HepG2 (cell line): ENCODE data around the gene NDUFA5. TPM values are rescaled to one million over a fixed set of nuclear protein-coding genes. Genes with fewer than 3 reads are reported as not detected.

Source experiments
- ATAC-seq: fragments of 200-7000 bp; cut with Tn5 transposase; 3 replicates; pipeline ENCODE4 v1.9.1; 2020; ENCODE audit warnings: mild to moderate bottlenecking, moderate library complexity
- BruUV-seq: library from RNA; stranded (reverse); fragments of 400-500 nt; replicated peaks from 2 replicates; lab custom pipeline; 2021; lab: Mats Ljungman, UMichigan
- CTCF ChIA-PET: fragments of 300-600 bp; formaldehyde crosslinking; extraction: SDS; loops from one replicate; lab custom pipeline; 2021; ENCODE audit warnings: low total read pairs, inconsistent platforms, low intra/inter-chr PET ratio; lab: Yijun Ruan, JAX
- POLR2A ChIA-PET: fragments of 350-600 bp; sonication (Branson Sonifier 250); formaldehyde crosslinking; loops from one replicate; lab custom pipeline; 2020; ENCODE audit warnings: antibody characterized with exemption, inconsistent platforms; lab: Yijun Ruan, JAX
- DNase-seq: peaks from one replicate; pipeline ENCODE4 v3.0.0-alpha.2; 2015; ENCODE audit warnings: low spot score
- FAIRE-seq: peaks from 3 replicates; lab custom pipeline; 2011; peaks lifted over from hg19 to GRCh38; lab: Jason Lieb, UNC
- H2AFZ ChIP-seq: one replicate; pipeline ENCODE4 v1.6.1; 2011; ENCODE audit warnings: low read length, inconsistent platforms
- H3K27ac ChIP-seq: fragments of 300-600 bp; 3 replicates; pipeline ENCODE4 v1.8.0; 2011; ENCODE audit warnings: mixed run types, mild to moderate bottlenecking, mixed read lengths, low read length, inconsistent platforms; ENCODE audit not compliant: insufficient read depth; ENCODE audit errors: extremely low read length
- H3K27me3 ChIP-seq, 2 experiments: fragments of 200-600 bp in 1 of 2; 2 replicates in 1 of 2; 3 replicates in 1 of 2; pipeline versions ENCODE4 v1.6.0 to v1.8.0; 2011; ENCODE audit warnings: low read length in 2 of 2, mild to moderate bottlenecking in 2 of 2, moderate library complexity in 2 of 2, inconsistent platforms in 1 of 2; ENCODE audit not compliant: insufficient read depth in 2 of 2, control insufficient read depth in 1 of 2
- H3K36me3 ChIP-seq, 2 experiments: fragments of 200-600 bp in 1 of 2; replicated peaks in 1 of 2; 2 replicates in 1 of 2; 3 replicates in 1 of 2; pipeline versions ENCODE4 v1.5.1 to v1.8.0; 2011; ENCODE audit warnings: low read length in 2 of 2, inconsistent platforms in 1 of 2; ENCODE audit not compliant: insufficient read depth in 2 of 2, control insufficient read depth in 1 of 2
- H3K4me1 ChIP-seq: 2 replicates; pipeline ENCODE4 v1.5.1; 2012; ENCODE audit warnings: low read length, inconsistent platforms; ENCODE audit not compliant: insufficient read depth
- H3K4me2 ChIP-seq: 2 replicates; pipeline ENCODE4 v1.6.0; 2011; ENCODE audit warnings: low read depth, low read length, inconsistent platforms
- H3K4me3 ChIP-seq, 3 experiments: fragments of 200-600 bp in 1 of 3; sonication (generic), shearing (Covaris generic) in 1 of 3; replicated peaks in 1 of 3; 2 replicates each; pipeline ENCODE4 v1.5.1; 2011 to 2016; ENCODE audit warnings: low read length in 3 of 3, inconsistent platforms in 2 of 3, low read depth in 2 of 3, mild to moderate bottlenecking in 2 of 3, control low read depth in 1 of 3, mixed read lengths in 1 of 3; ENCODE audit not compliant: insufficient read depth in 1 of 3
- H3K79me2 ChIP-seq: one replicate; pipeline ENCODE4 v1.6.1; 2011; ENCODE audit warnings: low read length, inconsistent platforms; ENCODE audit not compliant: insufficient read depth
- H3K9ac ChIP-seq: 2 replicates; pipeline ENCODE4 v1.6.0; 2011; ENCODE audit warnings: mild to moderate bottlenecking, low read depth, low read length, inconsistent platforms; ENCODE audit not compliant: insufficient read depth
- H3K9me3 ChIP-seq: 2 replicates; pipeline ENCODE4 v1.5.1; 2012; ENCODE audit warnings: mild to moderate bottlenecking, low read length
- H4K20me1 ChIP-seq: 2 replicates; pipeline ENCODE4 v1.6.0; 2011; ENCODE audit warnings: inconsistent platforms, mild to moderate bottlenecking, low read length, moderate library complexity; ENCODE audit not compliant: insufficient read depth
- ATRX ChIP-seq: sonication (generic); formaldehyde crosslinking; IDR thresholded peaks from 2 replicates; pipeline ENCODE4 v1.4.0; 2020; ENCODE audit warnings: missing genetic modification reagents, borderline replicate concordance
- CENPBD1 ChIP-seq: sonication (generic); formaldehyde crosslinking; IDR thresholded peaks from 2 replicates; pipeline ENCODE4 v1.8.0; 2022; ENCODE audit warnings: missing genetic modification reagents, low read depth, mild to moderate bottlenecking, borderline replicate concordance
- NFKB2 ChIP-seq: sonication (generic); formaldehyde crosslinking; IDR thresholded peaks from 2 replicates; pipeline ENCODE4 v1.4.0; 2020; ENCODE audit warnings: missing genetic modification reagents, borderline replicate concordance
- TRAFD1 ChIP-seq: sonication (generic); formaldehyde crosslinking; IDR thresholded peaks from 2 replicates; pipeline ENCODE4 v1.5.1; 2020; ENCODE audit warnings: missing genetic modification reagents, mild to moderate bottlenecking, borderline replicate concordance
- ZNF503 ChIP-seq: sonication (generic); formaldehyde crosslinking; IDR thresholded peaks from 2 replicates; pipeline ENCODE4 v1.4.0; 2020; ENCODE audit warnings: missing genetic modification reagents
- WGBS: methylation state at CpG from one replicate; pipeline ENCODE4 v1.1.6; 2017; ENCODE audit warnings: low lambda C conversion rate; 5-methylcytosine and 5-hydroxymethylcytosine counted together
- in situ Hi-C: cut with HindIII; loops from 2 replicates; pipeline ENCODE4 v1.10.0; 2017; ENCODE audit warnings: low pct_unique_long_range_greater_than_20kb; ENCODE audit not compliant: extremely low pct_ligation_motif_present
- intact Hi-C: fragments of 100-400 bp; cut with micrococcal nuclease; formaldehyde crosslinking; loops from one replicate; pipeline ENCODE4 v1.10.0; 2022; ENCODE audit not compliant: unreplicated experiment
- polyA plus RNA-seq, 8 experiments: library from polyadenylated mRNA; depleted of rRNA in 3 of 8; stranded (reverse) in 7 of 8; unstranded in 1 of 8; fragments of >200 nt; fragmentation: Illumina TruSeq in 4 of 8; extraction: Trizol in 4 of 8; gene quantifications; 2 replicates each; pipeline versions ENCODE4 v1.2.1 to v1.2.3, GENCODE V29; 2011 to 2016; ENCODE audit warnings: low read depth in 4 of 8, missing spikeins in 1 of 8, mixed read lengths in 1 of 8; ENCODE audit not compliant: insufficient read depth in 1 of 8
- total RNA-seq, 5 experiments: library from RNA; depleted of rRNA; stranded (reverse); fragments of >200 nt; fragmentation: Illumina TruSeq; extraction: Trizol; gene quantifications; 2 replicates each; pipeline ENCODE4 v1.2.3, GENCODE V29; 2016; ENCODE audit warnings: low read depth in 1 of 5

The NDUFA5 gene
- total and polyA plus RNA-seq, 2 of the 13 experiments (the other 11 are each of a cell fraction or from before 2014, with no cell fraction given), result 16.9 to 55.9 TPM

- WGBS, result 96% methylated on average over 1 of the region's 1 CpG
- ATAC-seq (no peak), FAIRE-seq (no peak), DNase-seq (no peak)
- H3K79me2 ChIP-seq, result no peaks in the 10 kb centered on the region
- H2AFZ ChIP-seq, result no peak overlapping the region
- intact Hi-C loops, result no loop called here
- H4K20me1 ChIP-seq, result no peaks in the 10 kb centered on the region
- no peak overlapping the region for H3K27ac ChIP-seq
- H3K4me2 ChIP-seq, result no peak overlapping the region
- H3K27me3 ChIP-seq, result peaks cover 0 to 3% of the 10 kb centered on the region in 2 experiments; a peak in 3 of 5 replicates
- no TSS peak for BruUV-seq
- no peaks in the 10 kb centered on the region for H3K9me3 ChIP-seq
- ChIA-PET CTCF (no interaction called here), POLR2A (no interaction called here)
- TF ChIP-seq TRAFD1 (CRISPR knock-in tag) (no peak), ZNF503 (CRISPR knock-in tag) (no peak), CENPBD1 (CRISPR knock-in tag) (no peak), NFKB2 (no peak), ATRX (CRISPR knock-in tag) (no peak)
- H3K4me1 ChIP-seq, result peaks cover 4% of the 10 kb centered on the region
- in situ Hi-C loops, result loop anchor here (5.0 kb wide), 1 partner anchor 47 kb away; no protein-coding TSS in a partner anchor
- no peak overlapping the region for H3K4me3 ChIP-seq
- peaks cover 1 to 2% of the 10 kb centered on the region in 2 experiments; a peak in 1 of 5 replicates for H3K36me3 ChIP-seq
- no peak overlapping the region for H3K9ac ChIP-seq
Observed at GRCh38 chr7:123538897-123539296, 18.7 kb downstream of the NDUFA5 start.
